Type B pancreatic cell (in vitro differentiated cells): ENCODE measurements around the gene TUSC2. TPM values are rescaled to one million over a fixed set of nuclear protein-coding genes. Genes with fewer than 3 reads are reported as not detected.

Experiments
- DNase-seq: peaks from one replicate; pipeline ENCODE4 v3.0.0; 2021; ENCODE audit warnings: mixed read lengths; ENCODE audit not compliant: unreplicated experiment; ENCODE audit errors: extremely low spot score
- H3K27ac Mint-ChIP-seq: 2 replicates; pipeline ENCODE4 v1.8.0; 2021; ENCODE audit warnings: mild to moderate bottlenecking, mixed read lengths
- H3K27me3 Mint-ChIP-seq: 2 replicates; pipeline ENCODE4 v1.8.0; 2021; ENCODE audit warnings: mixed read lengths
- H3K36me3 Mint-ChIP-seq: 2 replicates; pipeline ENCODE4 v1.8.0; 2021; ENCODE audit warnings: mixed read lengths
- H3K4me1 Mint-ChIP-seq: one replicate; pipeline ENCODE4 v1.8.0; 2021; ENCODE audit warnings: mixed read lengths; ENCODE audit not compliant: unreplicated experiment
- H3K4me3 Mint-ChIP-seq: 2 replicates; pipeline ENCODE4 v1.8.0; 2021; ENCODE audit warnings: mild to moderate bottlenecking, mixed read lengths
- H3K9me3 Mint-ChIP-seq: 2 replicates; pipeline ENCODE4 v1.8.0; 2021; ENCODE audit warnings: mixed read lengths
- CTCF ChIP-seq: fragments of 200-600 bp; sonication (generic); conservative IDR thresholded peaks from 2 replicates; pipeline ENCODE4 v1.5.0; 2021; ENCODE audit warnings: antibody characterized with exemption, mild to moderate bottlenecking
- total RNA-seq: library from RNA; stranded (reverse); gene quantifications from 2 replicates; pipeline ENCODE4 v1.2.1, GENCODE V29; 2021; ENCODE audit warnings: low replicate concordance

TUSC2 gene
- total RNA-seq, 1 donor from 2014 or later, result 24.9 TPM

GRCh38 chr3:50324351-50325112, 3.5 kb downstream of the TUSC2 start:
- Mint-ChIP-seq H3K27me3 (no peaks in the 10 kb centered on the region), H3K4me3 (peak overlapping the region; percentile 75), H3K36me3 (peaks cover 4% of the 10 kb centered on the region), H3K27ac (peak overlapping the region; percentile 86), H3K9me3 (no peaks in the 10 kb centered on the region), H3K4me1 (peaks cover 22% of the 10 kb centered on the region)
- TF ChIP-seq CTCF, result peak; percentile 86
- no peak for DNase-seq

GRCh38 chr3:50323614-50324199, 4.3 kb downstream of the TUSC2 start:
- Mint-ChIP-seq H3K9me3 (no peaks in the 10 kb centered on the region), H3K36me3 (peaks cover 4% of the 10 kb centered on the region), H3K4me1 (peaks cover 25% of the 10 kb centered on the region), H3K27me3 (no peaks in the 10 kb centered on the region), H3K27ac (peak overlapping the region; percentile 67), H3K4me3 (no peak overlapping the region)
- no peak for DNase-seq
- peak; percentile 29 for TF ChIP-seq CTCF

- Mint-ChIP-seq H3K4me1 (peaks cover 25% of the 10 kb centered on the region), H3K27me3 (no peaks in the 10 kb centered on the region), H3K36me3 (peaks cover 7% of the 10 kb centered on the region), H3K27ac (peak overlapping the region; percentile 67), H3K9me3 (no peaks in the 10 kb centered on the region), H3K4me3 (peak overlapping the region; percentile 89)
- no peak for DNase-seq
- TF ChIP-seq CTCF, result no peak
Observed at GRCh38 chr3:50323092-50323600, 4.9 kb downstream of the TUSC2 start.

- Mint-ChIP-seq H3K4me3 (peak within 1 kb of the TSS; percentile 89), H3K27ac (peak within 1 kb of the TSS; percentile 95), H3K27me3 (no peaks in the 10 kb centered on the region), H3K9me3 (no peaks in the 10 kb centered on the region), H3K36me3 (peaks cover 7% of the 10 kb centered on the region), H3K4me1 (peaks cover 25% of the 10 kb centered on the region)
- DNase-seq, result no peak
- TF ChIP-seq CTCF, result no peak
Observed at GRCh38 chr3:50322386-50323091, 5.5 kb downstream of the TUSC2 start, which contains the start of gene HYAL2. TSS of gene HYAL2 (minus strand) at chr3:50322745. CDS start at chr3:50320489, 2,256 bp downstream.

- Mint-ChIP-seq H3K4me3 (peak overlapping the region; percentile 89), H3K36me3 (peaks cover 7% of the 10 kb centered on the region), H3K27me3 (no peaks in the 10 kb centered on the region), H3K4me1 (peaks cover 27% of the 10 kb centered on the region), H3K9me3 (no peaks in the 10 kb centered on the region), H3K27ac (no peak overlapping the region)
- no peak for DNase-seq
- TF ChIP-seq CTCF, result no peak
Observed at GRCh38 chr3:50322115-50322385, 6.0 kb downstream of the TUSC2 start.
